ENCODE results near the gene TREH. TPM values are rescaled to one million over a fixed set of nuclear protein-coding genes. Genes with fewer than 3 reads are reported as not detected.

Gene TREH
- total and polyA plus RNA-seq, 2 experiments from 2014 or later, result 0.36 TPM; not detected in 1

DNA sequence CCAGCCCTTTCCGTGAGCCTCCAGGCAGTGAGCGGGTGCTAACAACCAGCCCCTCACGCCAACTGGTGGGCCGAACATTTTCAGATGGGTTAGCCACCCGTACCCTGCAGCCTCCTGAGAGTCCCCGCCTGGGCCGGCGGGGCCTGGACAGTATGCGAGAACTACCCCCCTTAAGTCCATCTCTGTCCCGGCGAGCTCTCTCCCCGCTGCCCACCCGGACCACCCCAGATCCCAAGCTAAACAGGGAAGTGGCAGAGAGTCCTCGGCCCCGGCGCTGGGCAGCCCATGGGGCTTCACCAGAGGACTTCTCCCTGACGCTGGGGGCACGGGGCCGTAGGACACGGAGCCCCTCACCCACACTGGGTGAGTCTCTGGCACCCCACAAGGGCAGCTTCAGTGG is 51.4 kb downstream of the TREH start:
- H3K27ac ChIP-seq (ENCODE audit: low read depth), result no peak overlapping the region
- H2AFZ ChIP-seq, result no peak overlapping the region
- Mint-ChIP-seq H3K27ac (no peak overlapping the region), H3K4me1 (peaks cover 11% of the 10 kb centered on the region), H3K36me3 (ENCODE audit: low read depth) (peaks cover 46% of the 10 kb centered on the region), H3K9me3 (no peaks in the 10 kb centered on the region), H3K27me3 (ENCODE audit: insufficient read depth, low read depth, poor library complexity) (peaks cover 9% of the 10 kb centered on the region), H3K4me3 (no peak overlapping the region)
- TF ChIP-seq NANOG (IDR thresholded peaks at IDR 0.05; ENCODE audit: borderline replicate concordance), result no peak
- no peak for TF ChIP-seq ZNF331 (CRISPR knock-in tag; IDR thresholded peaks at IDR 0.05; ENCODE audit: low read depth)
- TF ChIP-seq STAT1 (IDR thresholded peaks at IDR 0.05; ENCODE audit: unreplicated experiment), result no peak
- TF ChIP-seq, protein P1, sequence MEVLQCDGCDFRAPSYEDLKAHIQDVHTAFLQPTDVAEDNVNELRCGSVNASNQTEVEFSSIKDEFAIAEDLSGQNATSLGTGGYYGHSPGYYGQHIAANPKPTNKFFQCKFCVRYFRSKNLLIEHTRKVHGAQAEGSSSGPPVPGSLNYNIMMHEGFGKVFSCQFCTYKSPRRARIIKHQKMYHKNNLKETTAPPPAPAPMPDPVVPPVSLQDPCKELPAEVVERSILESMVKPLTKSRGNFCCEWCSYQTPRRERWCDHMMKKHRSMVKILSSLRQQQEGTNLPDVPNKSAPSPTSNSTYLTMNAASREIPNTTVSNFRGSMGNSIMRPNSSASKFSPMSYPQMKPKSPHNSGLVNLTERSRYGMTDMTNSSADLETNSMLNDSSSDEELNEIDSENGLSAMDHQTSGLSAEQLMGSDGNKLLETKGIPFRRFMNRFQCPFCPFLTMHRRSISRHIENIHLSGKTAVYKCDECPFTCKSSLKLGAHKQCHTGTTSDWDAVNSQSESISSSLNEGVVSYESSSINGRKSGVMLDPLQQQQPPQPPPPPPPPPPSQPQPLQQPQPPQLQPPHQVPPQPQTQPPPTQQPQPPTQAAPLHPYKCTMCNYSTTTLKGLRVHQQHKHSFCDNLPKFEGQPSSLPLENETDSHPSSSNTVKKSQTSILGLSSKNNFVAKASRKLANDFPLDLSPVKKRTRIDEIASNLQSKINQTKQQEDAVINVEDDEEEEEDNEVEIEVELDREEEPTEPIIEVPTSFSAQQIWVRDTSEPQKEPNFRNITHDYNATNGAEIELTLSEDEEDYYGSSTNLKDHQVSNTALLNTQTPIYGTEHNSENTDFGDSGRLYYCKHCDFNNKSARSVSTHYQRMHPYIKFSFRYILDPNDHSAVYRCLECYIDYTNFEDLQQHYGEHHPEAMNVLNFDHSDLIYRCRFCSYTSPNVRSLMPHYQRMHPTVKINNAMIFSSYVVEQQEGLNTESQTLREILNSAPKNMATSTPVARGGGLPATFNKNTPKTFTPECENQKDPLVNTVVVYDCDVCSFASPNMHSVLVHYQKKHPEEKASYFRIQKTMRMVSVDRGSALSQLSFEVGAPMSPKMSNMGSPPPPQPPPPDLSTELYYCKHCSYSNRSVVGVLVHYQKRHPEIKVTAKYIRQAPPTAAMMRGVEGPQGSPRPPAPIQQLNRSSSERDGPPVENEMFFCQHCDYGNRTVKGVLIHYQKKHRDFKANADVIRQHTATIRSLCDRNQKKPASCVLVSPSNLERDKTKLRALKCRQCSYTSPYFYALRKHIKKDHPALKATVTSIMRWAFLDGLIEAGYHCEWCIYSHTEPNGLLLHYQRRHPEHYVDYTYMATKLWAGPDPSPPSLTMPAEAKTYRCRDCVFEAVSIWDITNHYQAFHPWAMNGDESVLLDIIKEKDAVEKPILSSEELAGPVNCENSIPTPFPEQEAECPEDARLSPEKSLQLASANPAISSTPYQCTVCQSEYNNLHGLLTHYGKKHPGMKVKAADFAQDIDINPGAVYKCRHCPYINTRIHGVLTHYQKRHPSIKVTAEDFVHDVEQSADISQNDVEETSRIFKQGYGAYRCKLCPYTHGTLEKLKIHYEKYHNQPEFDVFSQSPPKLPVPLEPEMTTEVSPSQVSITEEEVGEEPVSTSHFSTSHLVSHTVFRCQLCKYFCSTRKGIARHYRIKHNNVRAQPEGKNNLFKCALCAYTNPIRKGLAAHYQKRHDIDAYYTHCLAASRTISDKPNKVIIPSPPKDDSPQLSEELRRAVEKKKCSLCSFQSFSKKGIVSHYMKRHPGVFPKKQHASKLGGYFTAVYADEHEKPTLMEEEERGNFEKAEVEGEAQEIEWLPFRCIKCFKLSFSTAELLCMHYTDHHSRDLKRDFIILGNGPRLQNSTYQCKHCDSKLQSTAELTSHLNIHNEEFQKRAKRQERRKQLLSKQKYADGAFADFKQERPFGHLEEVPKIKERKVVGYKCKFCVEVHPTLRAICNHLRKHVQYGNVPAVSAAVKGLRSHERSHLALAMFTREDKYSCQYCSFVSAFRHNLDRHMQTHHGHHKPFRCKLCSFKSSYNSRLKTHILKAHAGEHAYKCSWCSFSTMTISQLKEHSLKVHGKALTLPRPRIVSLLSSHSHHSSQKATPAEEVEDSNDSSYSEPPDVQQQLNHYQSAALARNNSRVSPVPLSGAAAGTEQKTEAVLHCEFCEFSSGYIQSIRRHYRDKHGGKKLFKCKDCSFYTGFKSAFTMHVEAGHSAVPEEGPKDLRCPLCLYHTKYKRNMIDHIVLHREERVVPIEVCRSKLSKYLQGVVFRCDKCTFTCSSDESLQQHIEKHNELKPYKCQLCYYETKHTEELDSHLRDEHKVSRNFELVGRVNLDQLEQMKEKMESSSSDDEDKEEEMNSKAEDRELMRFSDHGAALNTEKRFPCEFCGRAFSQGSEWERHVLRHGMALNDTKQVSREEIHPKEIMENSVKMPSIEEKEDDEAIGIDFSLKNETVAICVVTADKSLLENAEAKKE (CRISPR knock-in tag; IDR thresholded peaks at IDR 0.05), result no peak
- no peak for TF ChIP-seq POLR2AphosphoS5 (IDR thresholded peaks at IDR 0.05; ENCODE audit: low read depth)
- TF ChIP-seq, protein P2, sequence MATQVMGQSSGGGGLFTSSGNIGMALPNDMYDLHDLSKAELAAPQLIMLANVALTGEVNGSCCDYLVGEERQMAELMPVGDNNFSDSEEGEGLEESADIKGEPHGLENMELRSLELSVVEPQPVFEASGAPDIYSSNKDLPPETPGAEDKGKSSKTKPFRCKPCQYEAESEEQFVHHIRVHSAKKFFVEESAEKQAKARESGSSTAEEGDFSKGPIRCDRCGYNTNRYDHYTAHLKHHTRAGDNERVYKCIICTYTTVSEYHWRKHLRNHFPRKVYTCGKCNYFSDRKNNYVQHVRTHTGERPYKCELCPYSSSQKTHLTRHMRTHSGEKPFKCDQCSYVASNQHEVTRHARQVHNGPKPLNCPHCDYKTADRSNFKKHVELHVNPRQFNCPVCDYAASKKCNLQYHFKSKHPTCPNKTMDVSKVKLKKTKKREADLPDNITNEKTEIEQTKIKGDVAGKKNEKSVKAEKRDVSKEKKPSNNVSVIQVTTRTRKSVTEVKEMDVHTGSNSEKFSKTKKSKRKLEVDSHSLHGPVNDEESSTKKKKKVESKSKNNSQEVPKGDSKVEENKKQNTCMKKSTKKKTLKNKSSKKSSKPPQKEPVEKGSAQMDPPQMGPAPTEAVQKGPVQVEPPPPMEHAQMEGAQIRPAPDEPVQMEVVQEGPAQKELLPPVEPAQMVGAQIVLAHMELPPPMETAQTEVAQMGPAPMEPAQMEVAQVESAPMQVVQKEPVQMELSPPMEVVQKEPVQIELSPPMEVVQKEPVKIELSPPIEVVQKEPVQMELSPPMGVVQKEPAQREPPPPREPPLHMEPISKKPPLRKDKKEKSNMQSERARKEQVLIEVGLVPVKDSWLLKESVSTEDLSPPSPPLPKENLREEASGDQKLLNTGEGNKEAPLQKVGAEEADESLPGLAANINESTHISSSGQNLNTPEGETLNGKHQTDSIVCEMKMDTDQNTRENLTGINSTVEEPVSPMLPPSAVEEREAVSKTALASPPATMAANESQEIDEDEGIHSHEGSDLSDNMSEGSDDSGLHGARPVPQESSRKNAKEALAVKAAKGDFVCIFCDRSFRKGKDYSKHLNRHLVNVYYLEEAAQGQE (IDR thresholded peaks at IDR 0.05; ENCODE audit: unreplicated experiment), result no peak
- TF ChIP-seq, protein P3, sequence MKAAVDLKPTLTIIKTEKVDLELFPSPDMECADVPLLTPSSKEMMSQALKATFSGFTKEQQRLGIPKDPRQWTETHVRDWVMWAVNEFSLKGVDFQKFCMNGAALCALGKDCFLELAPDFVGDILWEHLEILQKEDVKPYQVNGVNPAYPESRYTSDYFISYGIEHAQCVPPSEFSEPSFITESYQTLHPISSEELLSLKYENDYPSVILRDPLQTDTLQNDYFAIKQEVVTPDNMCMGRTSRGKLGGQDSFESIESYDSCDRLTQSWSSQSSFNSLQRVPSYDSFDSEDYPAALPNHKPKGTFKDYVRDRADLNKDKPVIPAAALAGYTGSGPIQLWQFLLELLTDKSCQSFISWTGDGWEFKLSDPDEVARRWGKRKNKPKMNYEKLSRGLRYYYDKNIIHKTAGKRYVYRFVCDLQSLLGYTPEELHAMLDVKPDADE (IDR thresholded peaks at IDR 0.05), result no peak
- no peak for TF ChIP-seq EZH2 (IDR thresholded peaks at IDR 0.05; ENCODE audit: low read depth, unreplicated experiment)
- TF ChIP-seq CREB1 (CRISPR knock-in tag; IDR thresholded peaks at IDR 0.05; ENCODE audit: low read depth), result no peak
- TF ChIP-seq EZH2phosphoT487 (IDR thresholded peaks at IDR 0.05; ENCODE audit: unreplicated experiment), result no peak
- no peak for TF ChIP-seq JUNB (IDR thresholded peaks at IDR 0.05; ENCODE audit: unreplicated experiment)
- TF ChIP-seq ZNF114 (CRISPR knock-in tag; IDR thresholded peaks at IDR 0.05), result no peak
- TF ChIP-seq, protein P4, sequence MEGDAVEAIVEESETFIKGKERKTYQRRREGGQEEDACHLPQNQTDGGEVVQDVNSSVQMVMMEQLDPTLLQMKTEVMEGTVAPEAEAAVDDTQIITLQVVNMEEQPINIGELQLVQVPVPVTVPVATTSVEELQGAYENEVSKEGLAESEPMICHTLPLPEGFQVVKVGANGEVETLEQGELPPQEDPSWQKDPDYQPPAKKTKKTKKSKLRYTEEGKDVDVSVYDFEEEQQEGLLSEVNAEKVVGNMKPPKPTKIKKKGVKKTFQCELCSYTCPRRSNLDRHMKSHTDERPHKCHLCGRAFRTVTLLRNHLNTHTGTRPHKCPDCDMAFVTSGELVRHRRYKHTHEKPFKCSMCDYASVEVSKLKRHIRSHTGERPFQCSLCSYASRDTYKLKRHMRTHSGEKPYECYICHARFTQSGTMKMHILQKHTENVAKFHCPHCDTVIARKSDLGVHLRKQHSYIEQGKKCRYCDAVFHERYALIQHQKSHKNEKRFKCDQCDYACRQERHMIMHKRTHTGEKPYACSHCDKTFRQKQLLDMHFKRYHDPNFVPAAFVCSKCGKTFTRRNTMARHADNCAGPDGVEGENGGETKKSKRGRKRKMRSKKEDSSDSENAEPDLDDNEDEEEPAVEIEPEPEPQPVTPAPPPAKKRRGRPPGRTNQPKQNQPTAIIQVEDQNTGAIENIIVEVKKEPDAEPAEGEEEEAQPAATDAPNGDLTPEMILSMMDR (conservative IDR thresholded peaks at IDR 0.05; ENCODE audit: low read depth in 2 of 2), result no peak
- peaks cover 6% of the 10 kb centered on the region for H4K20me1 ChIP-seq (replicated peaks; ENCODE audit: insufficient read depth)
- H3K4me1 ChIP-seq (ENCODE audit: insufficient read depth), result 0 out of 2 replicates have a peak, but pooled peaks cover under 1% of the 10 kb centered on the region
- no peaks in the 10 kb centered on the region for H3K27me3 ChIP-seq (ENCODE audit: insufficient read depth)
- H3K4me2 ChIP-seq, result no peak overlapping the region
- H3K9me2 ChIP-seq (ENCODE audit: insufficient read depth), result no peaks in the 10 kb centered on the region
- H3F3A ChIP-seq (replicated peaks; ENCODE audit: low read depth), result no peaks in the 10 kb centered on the region
- peaks cover 10% of the 10 kb centered on the region; the same call in 1 of the 2 replicates for H3K36me3 ChIP-seq (ENCODE audit: insufficient read depth)
- ATAC-seq, result no peak
- no peak for DNase-seq (ENCODE audit: low spot score)
- no peak overlapping the region for H3K4me3 ChIP-seq
- H3K79me2 ChIP-seq (replicated peaks; ENCODE audit: insufficient read depth), result peaks cover 13% of the 10 kb centered on the region
